SU-DHL-6 (cell line): Measurements from ENCODE around the gene WDR62.

ENCODE experiments used
- EZH2phosphoT487 ChIP-seq: fragments of 200-600 bp; sonication (generic), shearing (Covaris generic); conservative IDR thresholded peaks from 2 replicates; pipeline ENCODE4 v1.6.1; 2018; ENCODE audit warnings: mild to moderate bottlenecking, antibody characterized with exemption, low read length, moderate library complexity, mixed read lengths
- TF ChIP-seq, protein P1 (sequence below): fragments of 200-600 bp; sonication (generic); IDR thresholded peaks from one replicate; pipeline ENCODE4 v1.5.1; 2017; ENCODE audit warnings: antibody characterized with exemption, mild to moderate bottlenecking, low read length, moderate library complexity; ENCODE audit not compliant: insufficient read depth, poor library complexity, severe bottlenecking

- TF ChIP-seq, protein P1, sequence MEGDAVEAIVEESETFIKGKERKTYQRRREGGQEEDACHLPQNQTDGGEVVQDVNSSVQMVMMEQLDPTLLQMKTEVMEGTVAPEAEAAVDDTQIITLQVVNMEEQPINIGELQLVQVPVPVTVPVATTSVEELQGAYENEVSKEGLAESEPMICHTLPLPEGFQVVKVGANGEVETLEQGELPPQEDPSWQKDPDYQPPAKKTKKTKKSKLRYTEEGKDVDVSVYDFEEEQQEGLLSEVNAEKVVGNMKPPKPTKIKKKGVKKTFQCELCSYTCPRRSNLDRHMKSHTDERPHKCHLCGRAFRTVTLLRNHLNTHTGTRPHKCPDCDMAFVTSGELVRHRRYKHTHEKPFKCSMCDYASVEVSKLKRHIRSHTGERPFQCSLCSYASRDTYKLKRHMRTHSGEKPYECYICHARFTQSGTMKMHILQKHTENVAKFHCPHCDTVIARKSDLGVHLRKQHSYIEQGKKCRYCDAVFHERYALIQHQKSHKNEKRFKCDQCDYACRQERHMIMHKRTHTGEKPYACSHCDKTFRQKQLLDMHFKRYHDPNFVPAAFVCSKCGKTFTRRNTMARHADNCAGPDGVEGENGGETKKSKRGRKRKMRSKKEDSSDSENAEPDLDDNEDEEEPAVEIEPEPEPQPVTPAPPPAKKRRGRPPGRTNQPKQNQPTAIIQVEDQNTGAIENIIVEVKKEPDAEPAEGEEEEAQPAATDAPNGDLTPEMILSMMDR, result no peak
- TF ChIP-seq EZH2phosphoT487, result no peak
These were observed 29.7 kb downstream of the WDR62 start for GRCh38 chr19:36084231-36085009.
